Activated CD4-positive, alpha-beta T cell treated with anti-CD3 and anti-CD28 coated beads for 36 hours (primary cell): ENCODE results near the gene SORL1. TPM values are rescaled to one million over a fixed set of nuclear protein-coding genes. Genes with fewer than 3 reads are reported as not detected.

Experiments used
- ATAC-seq: fragments of 200-7000 bp; cut with Tn5 transposase; one replicate; pipeline ENCODE4 v1.10.0; 2021; ENCODE audit warnings: mild to moderate bottlenecking, moderate library complexity
- CTCF ChIA-PET: fragments of 350-600 bp; sonication (Branson Sonifier 250); formaldehyde crosslinking; loops from one replicate; lab custom pipeline; 2021; ENCODE audit warnings: antibody characterized with exemption; lab: Charles Lee
- POLR2A ChIA-PET: fragments of 350-600 bp; sonication (Branson Sonifier 250); formaldehyde crosslinking; loops from one replicate; lab custom pipeline; 2021; ENCODE audit warnings: antibody characterized with exemption, inconsistent platforms; lab: Charles Lee
- DNase-seq: peaks from one replicate; pipeline ENCODE4 v3.0.0-alpha.2; 2020
- H3K27ac Mint-ChIP-seq: one replicate; pipeline ENCODE4 v1.8.0; 2021; ENCODE audit warnings: mixed read lengths
- H3K27me3 Mint-ChIP-seq: one replicate; pipeline ENCODE4 v1.8.0; 2021; ENCODE audit warnings: mixed read lengths
- H3K36me3 Mint-ChIP-seq: one replicate; pipeline ENCODE4 v1.8.0; 2021; ENCODE audit warnings: low read depth, mixed read lengths
- H3K4me1 Mint-ChIP-seq: one replicate; pipeline ENCODE4 v1.8.0; 2021; ENCODE audit warnings: mixed read lengths
- H3K4me3 Mint-ChIP-seq: one replicate; pipeline ENCODE4 v1.8.0; 2021; ENCODE audit warnings: mild to moderate bottlenecking, moderate library complexity, mixed read lengths
- H3K9me3 Mint-ChIP-seq: one replicate; pipeline ENCODE4 v1.8.0; 2021; ENCODE audit warnings: low read depth, mixed read lengths
- intact Hi-C, 2 experiments: fragments of 100-400 bp; cut with DNase I in 1 of 2; cut with micrococcal nuclease in 1 of 2; formaldehyde crosslinking; loops; one replicate each; pipeline versions ENCODE4 v1.14.2 to v1.15.1; 2022 to 2024; cut with DNase I, micrococcal nuclease
- total RNA-seq, 2 experiments: library from RNA; stranded (reverse); gene quantifications; one replicate each; pipeline ENCODE4 v1.2.3, GENCODE V29; 2021

The SORL1 gene
- total RNA-seq, 2 experiments from 2014 or later: 53.5 to 68.0 TPM

GRCh38 chr11:121517996-121518395 lies 65.9 kb downstream of the SORL1 start:
- POLR2A ChIA-PET: no interaction called here

GRCh38 chr11:121520243-121521144 lies 68.4 kb downstream of the SORL1 start:
- Mint-ChIP-seq H3K4me3 (no peak overlapping the region), H3K4me1 (peaks cover 43% of the 10 kb centered on the region), H3K27ac (peak overlapping the region; percentile 77), H3K27me3 (no peaks in the 10 kb centered on the region), H3K9me3 (peaks cover 5% of the 10 kb centered on the region), H3K36me3 (peaks cover 70% of the 10 kb centered on the region)
- intact Hi-C loops: loop anchor here (1.0 to 5.0 kb wide), 2 partner anchors 38 to 58 kb away; no protein-coding TSS in a partner anchor
- ChIA-PET POLR2A (no interaction called here), CTCF (no interaction called here)
- no peak for ATAC-seq
- no peak for DNase-seq

More at GRCh38 chr11:121517996-121518395, 65.9 kb downstream of the SORL1 start:
- intact Hi-C loops: no loop called here
- DNase-seq (no peak), ATAC-seq (no peak)
- CTCF ChIA-PET: no interaction called here
- H3K27me3 Mint-ChIP-seq: no peaks in the 10 kb centered on the region
- no peaks in the 10 kb centered on the region for H3K9me3 Mint-ChIP-seq
- peaks cover 66% of the 10 kb centered on the region for H3K36me3 Mint-ChIP-seq
- peak overlapping the region; percentile 64 for H3K27ac Mint-ChIP-seq
- peaks cover 59% of the 10 kb centered on the region for H3K4me1 Mint-ChIP-seq
- no peak overlapping the region for H3K4me3 Mint-ChIP-seq

GRCh38 chr11:121521145-121522042 lies 69.3 kb downstream of the SORL1 start:
- ATAC-seq: peak; percentile 82
- Mint-ChIP-seq H3K9me3 (peaks cover 8% of the 10 kb centered on the region), H3K4me3 (no peak overlapping the region), H3K27ac (peak overlapping the region; percentile 77), H3K4me1 (peaks cover 38% of the 10 kb centered on the region), H3K36me3 (peaks cover 71% of the 10 kb centered on the region), H3K27me3 (no peaks in the 10 kb centered on the region)
- CTCF ChIA-PET: interaction anchor here (0.6 to 0.8 kb wide), 2 partner anchors 17 to 85 kb away, joined by 3 read pairs; no protein-coding TSS in a partner anchor
- DNase-seq: no peak
- POLR2A ChIA-PET: interaction anchor here (0.9 kb wide), 1 partner anchor 18 kb away, joined by 4 read pairs; no protein-coding TSS in a partner anchor
- intact Hi-C loops: loop anchor here (1.0 to 5.0 kb wide), 2 partner anchors 39 to 59 kb away; no protein-coding TSS in a partner anchor

GRCh38 chr11:121522043-121522941 lies 70.2 kb downstream of the SORL1 start:
- ChIA-PET CTCF (interaction anchor here (0.6 to 0.8 kb wide), 2 partner anchors 16 to 84 kb away, joined by 3 read pairs; no protein-coding TSS in a partner anchor), POLR2A (no interaction called here)
- Mint-ChIP-seq H3K27ac (peak overlapping the region; percentile 77), H3K4me1 (peaks cover 39% of the 10 kb centered on the region), H3K36me3 (peaks cover 70% of the 10 kb centered on the region), H3K4me3 (no peak overlapping the region), H3K9me3 (peaks cover 8% of the 10 kb centered on the region), H3K27me3 (no peaks in the 10 kb centered on the region)
- DNase-seq (no peak), ATAC-seq (peak; percentile 78)
- intact Hi-C loops: loop anchor here in 1 of 2 experiments (5.0 kb wide), 1 partner anchor 60 kb away; no protein-coding TSS in a partner anchor

- no peak for DNase-seq
- Mint-ChIP-seq H3K9me3 (peaks cover 9% of the 10 kb centered on the region), H3K4me1 (peaks cover 33% of the 10 kb centered on the region), H3K4me3 (no peak overlapping the region), H3K36me3 (peaks cover 66% of the 10 kb centered on the region), H3K27me3 (no peaks in the 10 kb centered on the region), H3K27ac (no peak overlapping the region)
- intact Hi-C loops: loop anchor here in 1 of 2 experiments (5.0 kb wide), 1 partner anchor 61 kb away; no protein-coding TSS in a partner anchor
- ChIA-PET CTCF (interaction anchor here (0.8 kb wide), 1 partner anchor 274 kb away, joined by 3 read pairs; no protein-coding TSS in a partner anchor), POLR2A (no interaction called here)
- no peak for ATAC-seq
Observed at GRCh38 chr11:121523581-121524232, 71.6 kb downstream of the SORL1 start.

GRCh38 chr11:121524233-121524631 lies 72.1 kb downstream of the SORL1 start:
- intact Hi-C loops: loop anchor here in 1 of 2 experiments (5.0 kb wide), 1 partner anchor 62 kb away; no protein-coding TSS in a partner anchor
- DNase-seq (no peak), ATAC-seq (no peak)
- Mint-ChIP-seq H3K27me3 (no peaks in the 10 kb centered on the region), H3K4me3 (no peak overlapping the region), H3K27ac (no peak overlapping the region), H3K36me3 (peaks cover 69% of the 10 kb centered on the region), H3K9me3 (peaks cover 9% of the 10 kb centered on the region), H3K4me1 (peaks cover 33% of the 10 kb centered on the region)
- ChIA-PET CTCF (interaction anchor here (0.8 to 1.4 kb wide), 2 partner anchors 9 to 274 kb away, joined by 3 to 4 read pairs; no protein-coding TSS in a partner anchor), POLR2A (no interaction called here)

GRCh38 chr11:121525376-121525775 lies 73.3 kb downstream of the SORL1 start:
- CTCF ChIA-PET: interaction anchor here (0.6 to 1.4 kb wide), 2 partner anchors 8 to 12 kb away, joined by 3 to 4 read pairs; no protein-coding TSS in a partner anchor
- H3K27me3 Mint-ChIP-seq: no peaks in the 10 kb centered on the region
- H3K9me3 Mint-ChIP-seq: peaks cover 15% of the 10 kb centered on the region
- intact Hi-C loops: no loop called here
- no peak overlapping the region for H3K27ac Mint-ChIP-seq
- DNase-seq: no peak
- no peak overlapping the region for H3K4me3 Mint-ChIP-seq
- H3K36me3 Mint-ChIP-seq: peaks cover 72% of the 10 kb centered on the region
- H3K4me1 Mint-ChIP-seq: peaks cover 29% of the 10 kb centered on the region
- no peak for ATAC-seq
- POLR2A ChIA-PET: no interaction called here

GRCh38 chr11:121530257-121530656 lies 78.1 kb downstream of the SORL1 start:
- Mint-ChIP-seq H3K27me3 (no peaks in the 10 kb centered on the region), H3K4me1 (peaks cover 35% of the 10 kb centered on the region), H3K4me3 (no peak overlapping the region), H3K36me3 (peaks cover 62% of the 10 kb centered on the region), H3K9me3 (peaks cover 15% of the 10 kb centered on the region), H3K27ac (no peak overlapping the region)
- CTCF ChIA-PET: no interaction called here
- POLR2A ChIA-PET: interaction anchor here (1.0 kb wide), 1 partner anchor 10 kb away, joined by 3 read pairs; no protein-coding TSS in a partner anchor
- no peak for ATAC-seq
- DNase-seq: no peak
- intact Hi-C loops: no loop called here

GRCh38 chr11:121533601-121534000 lies 81.5 kb downstream of the SORL1 start:
- intact Hi-C loops: no loop called here
- ChIA-PET POLR2A (no interaction called here), CTCF (interaction anchor here (0.6 to 1.2 kb wide), 3 partner anchors 9 to 408 kb away, joined by 3 to 4 read pairs (median 3); no protein-coding TSS in a partner anchor)
- Mint-ChIP-seq H3K27me3 (no peaks in the 10 kb centered on the region), H3K4me1 (peaks cover 42% of the 10 kb centered on the region), H3K4me3 (no peak overlapping the region), H3K36me3 (peaks cover 55% of the 10 kb centered on the region), H3K9me3 (peaks cover 10% of the 10 kb centered on the region), H3K27ac (peak overlapping the region; percentile 34)
- ATAC-seq: no peak
- DNase-seq: no peak
